Medulla oblongata (tissue), 1 donor: ENCODE results near the gene CSRP3.
A peak's percentile ranks its signal among the peaks of the same experiment; 100 is the strongest.

Source experiments
- DNase-seq: peaks from one replicate; pipeline ENCODE4 v3.0.0-alpha.2; 2015; ENCODE audit errors: extremely low spot score

CSRP3 gene

DNA sequence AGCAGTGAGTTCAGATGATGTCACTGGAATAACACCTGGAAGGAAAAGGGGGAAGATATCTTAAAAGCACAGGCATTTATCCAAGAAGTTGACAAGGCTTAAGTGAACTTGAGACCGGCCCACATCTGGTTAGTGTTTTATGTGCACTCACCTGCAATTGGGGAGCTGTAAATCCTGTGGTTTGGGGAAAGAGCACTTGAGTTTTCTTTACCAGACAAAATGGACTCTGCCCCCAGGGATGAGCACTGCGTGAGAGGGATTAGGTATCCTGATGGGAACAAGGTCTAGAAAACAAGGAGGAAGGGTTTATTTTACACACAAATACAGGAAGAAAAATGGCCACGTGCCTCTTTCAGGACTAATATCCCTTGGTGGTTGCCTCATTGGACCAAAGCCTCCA, 23.8 kb upstream of the CSRP3 start:
- DNase-seq = no peak

DNA sequence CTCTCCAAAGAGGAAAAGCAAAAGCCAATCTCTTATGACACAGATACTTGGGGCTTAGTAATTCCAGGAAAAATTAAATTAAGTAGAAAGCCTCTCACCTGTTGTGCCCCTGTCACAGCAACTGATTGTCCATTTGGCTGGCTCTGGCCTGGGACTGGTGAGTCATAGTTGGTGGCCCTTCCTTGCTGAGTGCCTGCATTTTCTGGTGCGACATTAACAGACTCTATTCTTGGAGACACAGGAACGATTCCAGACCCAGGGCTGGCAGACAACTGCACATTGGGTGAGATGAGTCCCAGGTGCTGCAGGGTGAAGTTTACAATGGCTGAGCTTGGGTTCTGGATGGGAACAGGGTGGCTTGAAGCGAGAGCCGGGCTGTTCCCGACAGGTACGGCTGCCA, 23.3 kb upstream of the CSRP3 start:
- no peak for DNase-seq

DNA sequence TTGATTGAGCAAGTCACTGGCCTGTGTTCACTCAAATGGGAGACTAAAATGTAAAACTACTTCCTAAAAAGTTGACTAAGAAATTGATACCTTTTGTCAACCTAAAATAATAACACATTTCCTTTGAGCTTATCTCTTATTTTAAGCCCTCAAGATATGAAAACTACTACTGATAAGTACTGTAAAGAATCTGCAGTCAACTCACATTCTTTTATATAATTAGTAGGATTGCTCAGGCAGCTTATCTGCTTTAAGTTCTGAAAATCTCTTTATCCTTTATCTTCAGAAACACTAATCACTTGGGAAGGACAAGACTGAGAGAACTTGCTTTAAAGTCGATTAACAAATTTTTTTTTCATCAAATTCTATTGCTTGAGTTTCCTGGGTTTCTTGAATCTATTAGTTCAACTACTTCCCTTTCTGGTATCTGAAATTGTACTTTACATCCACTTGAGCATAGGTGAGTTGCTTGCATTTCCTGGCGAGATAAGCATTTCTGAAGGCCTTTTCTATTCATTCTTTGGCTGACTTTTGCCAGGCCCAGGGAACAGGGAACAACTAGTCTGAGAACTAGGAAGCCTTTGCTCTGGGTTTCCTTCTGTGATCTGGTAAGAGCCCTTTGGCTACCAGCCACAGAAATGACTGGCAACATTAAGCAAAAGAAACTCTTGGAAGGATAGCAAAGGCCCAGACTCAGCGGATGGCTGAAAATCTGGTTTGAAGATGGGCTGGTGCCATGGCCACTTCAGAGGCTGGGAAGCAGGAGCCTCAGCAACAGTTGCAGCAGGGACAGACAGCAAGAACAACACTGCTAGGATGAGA, 19.3 kb upstream of the CSRP3 start:
- DNase-seq = peak; percentile 36

DNA sequence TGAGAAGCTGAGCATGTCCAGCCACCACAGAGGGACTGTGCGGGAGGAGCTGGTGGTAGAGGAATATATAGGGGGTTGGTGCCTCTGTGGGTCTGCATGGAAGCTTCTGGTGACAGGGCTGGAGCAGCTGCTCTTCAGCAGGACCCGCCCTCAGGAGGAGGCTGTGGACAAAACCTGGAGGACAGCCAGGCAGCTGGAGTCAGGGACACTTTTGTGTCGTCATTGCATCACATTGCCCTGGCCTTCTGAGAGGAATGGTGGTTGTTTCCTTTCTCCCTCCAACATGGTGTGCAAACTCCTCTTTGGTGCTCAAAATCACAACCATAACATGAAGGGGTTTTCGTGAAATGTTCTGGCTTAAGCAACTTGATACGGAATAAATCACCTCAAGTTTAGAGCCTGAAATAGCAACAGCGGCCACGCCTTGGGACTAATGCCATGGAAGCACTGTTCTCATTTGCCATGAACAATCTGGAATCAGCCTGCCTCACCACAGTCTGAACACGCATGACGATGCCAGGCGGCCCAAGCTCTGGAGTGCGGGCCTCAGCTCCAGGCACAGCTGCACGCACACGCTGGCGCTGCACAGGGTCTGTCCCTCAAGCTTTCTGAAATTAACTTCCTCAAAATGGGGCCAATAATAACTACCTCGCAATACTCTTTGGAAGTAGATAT, 17.1 kb upstream of the CSRP3 start:
- peak; percentile 49 for DNase-seq

DNA sequence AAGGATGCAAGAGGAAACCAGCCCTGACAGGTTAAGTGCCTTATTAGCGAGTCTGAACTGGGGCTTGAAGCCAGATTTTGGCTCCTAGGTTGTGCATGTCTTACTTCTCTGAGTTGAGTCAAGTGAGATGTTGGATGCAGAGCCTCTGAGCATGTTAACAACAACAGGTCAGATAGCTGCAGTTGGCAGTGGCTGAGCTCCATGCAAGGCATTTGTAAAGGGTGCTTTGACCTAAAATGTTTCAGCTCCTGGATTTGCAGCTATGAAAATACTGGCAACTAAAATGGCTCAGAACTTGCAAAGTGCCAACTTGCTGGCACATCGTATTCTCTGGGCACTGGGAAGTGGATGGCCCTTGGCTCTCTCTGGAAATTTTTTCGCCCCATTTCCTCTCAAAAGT, 16.4 kb upstream of the CSRP3 start:
- DNase-seq = peak; percentile 66

DNA sequence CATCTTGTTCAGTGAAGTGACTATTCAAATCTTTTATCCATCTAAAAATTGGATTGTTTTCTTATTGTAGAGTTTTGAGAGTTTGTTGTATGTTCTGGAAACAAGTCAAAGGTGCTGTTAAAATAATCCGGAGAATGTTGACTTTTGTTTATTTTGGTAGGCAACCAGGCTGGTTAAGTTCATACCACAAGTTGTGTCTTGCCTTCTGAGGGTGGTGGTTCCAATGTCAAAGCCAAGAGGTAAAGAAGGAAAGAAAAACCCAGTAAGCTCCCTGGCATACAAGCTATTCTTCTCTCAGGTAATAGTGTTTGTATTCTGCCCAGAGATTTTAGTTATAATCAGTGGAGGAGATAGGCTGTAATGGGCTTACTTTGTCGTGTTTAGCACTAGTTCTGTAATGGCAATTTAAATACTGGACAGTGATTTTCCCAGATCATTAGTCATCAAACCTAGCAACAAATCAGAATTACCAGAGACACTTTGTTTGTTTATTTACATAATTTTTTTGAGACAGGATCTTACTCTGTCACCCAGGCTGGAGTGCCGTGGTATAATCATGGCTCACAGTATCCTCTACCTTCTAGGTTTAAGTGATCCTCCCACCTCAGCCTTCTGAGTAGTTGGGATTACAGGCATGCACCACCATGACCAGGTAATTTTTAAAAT, 15.1 kb upstream of the CSRP3 start:
- no peak for DNase-seq

DNA sequence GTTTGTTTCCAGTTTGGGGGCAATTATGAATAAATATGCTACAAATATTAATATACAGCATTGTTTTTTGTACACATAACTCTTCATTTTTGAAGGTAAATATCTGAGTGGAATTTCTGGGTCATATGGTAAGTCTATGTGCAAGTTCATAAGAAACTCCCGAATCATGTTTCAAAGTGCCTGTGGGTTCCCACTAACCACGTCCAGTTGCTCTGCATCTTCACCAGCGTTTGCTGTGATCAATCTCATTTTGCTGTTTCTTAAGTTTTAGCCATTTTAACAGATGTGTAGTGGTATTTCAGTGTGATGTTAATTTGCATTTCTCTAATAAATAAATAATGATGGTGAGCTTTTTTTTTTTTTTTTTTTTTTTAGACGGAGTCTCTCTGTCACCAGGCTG, 14.2 kb upstream of the CSRP3 start:
- DNase-seq = no peak

DNA sequence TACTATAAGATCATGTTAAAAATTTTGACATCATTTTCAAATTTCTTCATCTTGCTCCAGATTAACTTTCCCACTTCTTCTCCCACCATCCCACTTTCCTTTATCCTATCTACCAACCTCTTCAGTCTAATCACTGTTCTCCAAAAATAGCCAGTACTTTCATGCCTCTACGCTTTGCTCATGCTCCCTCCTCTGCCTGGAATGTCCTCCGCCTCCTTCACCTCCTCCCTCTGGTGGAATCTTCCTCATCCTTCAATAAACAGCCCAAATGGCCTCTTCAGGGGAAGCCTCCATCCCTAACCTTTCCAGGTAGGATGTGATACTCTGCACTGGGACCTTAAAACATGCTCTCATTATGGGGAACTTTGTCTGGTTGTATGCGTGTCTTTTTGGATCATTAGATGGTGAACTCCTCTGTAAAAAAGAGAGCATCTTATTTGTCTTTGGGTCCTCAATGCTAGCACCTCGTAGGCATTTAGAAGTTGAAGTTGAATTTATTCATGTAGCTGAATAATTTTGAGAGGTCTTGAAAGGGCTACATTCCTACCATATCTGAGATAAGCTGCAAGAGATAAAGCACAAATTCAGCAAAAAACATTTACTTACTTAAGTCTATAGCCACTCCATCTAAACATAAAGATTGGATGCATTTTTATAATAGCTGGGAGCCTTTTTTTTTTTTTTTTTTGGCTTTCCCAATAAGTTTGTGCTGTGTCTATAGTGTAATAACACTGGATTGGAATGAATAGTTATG, 8.0 kb upstream of the CSRP3 start:
- no peak for DNase-seq

DNA sequence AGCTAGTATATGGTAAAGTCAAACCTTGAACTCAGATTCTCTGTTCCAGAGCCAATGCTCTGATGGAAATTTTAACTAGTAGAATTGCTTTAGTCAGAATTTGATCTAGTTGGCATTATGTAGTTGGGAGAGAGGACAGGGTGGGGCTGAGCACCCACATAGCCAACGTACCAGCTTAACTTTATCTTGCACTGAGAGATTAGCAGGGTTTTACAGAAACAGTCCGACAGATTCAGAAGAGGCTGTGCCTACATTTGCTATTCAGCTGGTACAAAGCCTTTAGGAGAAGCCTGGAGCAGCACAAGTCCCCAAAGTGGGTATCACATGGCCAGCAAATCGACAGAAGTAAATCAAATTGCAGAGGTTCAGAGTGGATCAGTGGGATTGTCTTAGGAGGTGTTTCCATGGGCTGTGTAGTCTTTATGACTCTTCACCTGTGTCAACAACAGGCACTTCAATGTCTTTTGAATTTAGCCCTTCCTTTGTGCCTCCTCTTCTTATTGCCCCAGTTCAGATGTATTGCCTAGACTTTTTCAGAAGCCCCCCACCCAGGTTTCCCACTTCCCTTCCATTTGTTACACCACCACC, 7.3 kb upstream of the CSRP3 start:
- no peak for DNase-seq

DNA sequence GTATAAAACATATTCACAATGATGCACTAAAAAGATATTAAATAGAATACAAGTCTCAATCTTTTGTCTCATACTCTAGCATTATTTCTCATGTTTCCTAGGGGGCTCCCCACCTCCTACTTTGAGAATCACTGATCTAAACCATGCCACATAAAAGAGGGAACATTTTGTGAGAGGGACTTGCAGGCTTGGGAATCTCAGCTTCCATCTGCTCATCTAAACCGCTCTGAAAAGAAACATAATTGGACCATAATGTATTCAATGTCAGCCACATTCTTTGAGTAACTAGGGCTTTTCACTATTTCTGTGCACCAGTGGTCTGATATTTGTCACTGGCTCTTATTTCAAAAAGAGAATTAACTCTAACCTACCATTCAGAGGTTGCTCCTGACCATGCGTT, 6.4 kb upstream of the CSRP3 start:
- no peak for DNase-seq

DNA sequence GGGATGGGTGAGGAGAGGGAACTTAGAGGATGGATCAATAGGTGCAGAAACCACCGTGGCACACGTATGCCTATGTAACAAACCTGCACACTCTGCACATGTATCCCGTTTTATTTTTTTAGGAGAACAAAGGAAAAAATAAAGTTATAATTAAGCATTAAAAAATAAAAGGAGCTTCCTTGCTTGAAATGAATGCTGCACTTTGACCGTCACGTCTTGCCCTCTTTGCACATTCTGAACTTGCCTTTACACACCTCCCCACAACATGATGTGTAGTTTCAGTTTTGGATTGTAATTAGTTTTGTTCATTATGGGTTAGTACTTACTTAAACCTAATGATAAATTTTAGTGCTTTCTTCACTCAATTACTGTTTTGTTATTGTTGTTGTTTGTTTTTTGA, 3.1 kb upstream of the CSRP3 start:
- DNase-seq = no peak

DNA sequence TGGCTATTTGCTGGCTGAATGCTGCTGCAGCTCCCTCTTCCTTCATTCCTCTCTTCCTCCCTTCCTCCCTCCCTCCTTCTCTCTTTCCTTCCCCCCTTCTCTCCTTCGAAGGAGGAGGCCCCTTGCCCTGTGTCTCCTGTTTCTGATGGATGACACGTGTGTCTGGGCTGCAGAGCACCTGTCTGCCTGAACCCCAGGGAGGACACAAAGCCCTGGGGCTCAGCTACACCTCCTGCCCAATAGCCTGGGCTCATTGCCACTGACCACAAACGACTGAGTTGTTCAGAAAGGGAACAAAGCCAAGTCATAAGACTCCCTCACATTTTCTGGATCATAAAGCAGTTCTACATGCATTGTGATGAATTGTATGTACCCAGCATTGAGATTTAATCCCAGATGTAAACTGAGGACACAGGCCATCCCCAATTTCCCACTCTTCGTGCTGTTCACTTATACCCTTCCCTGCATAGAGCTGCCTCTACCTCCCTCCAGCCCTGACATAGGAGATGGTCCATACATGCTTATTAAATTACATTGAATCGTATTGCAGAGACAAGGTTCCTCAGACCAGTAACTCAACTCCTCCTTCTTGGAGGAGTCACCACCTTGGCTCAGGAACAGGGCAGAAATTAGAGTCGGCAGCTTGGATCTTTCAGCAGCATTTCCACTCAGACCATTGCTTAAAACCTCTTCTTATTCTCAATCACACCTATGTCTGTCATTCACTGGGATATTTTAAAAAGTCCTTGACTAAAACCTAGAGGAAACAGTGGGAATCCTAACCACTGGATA, 1.2 kb downstream of the CSRP3 start:
- DNase-seq = no peak

DNA sequence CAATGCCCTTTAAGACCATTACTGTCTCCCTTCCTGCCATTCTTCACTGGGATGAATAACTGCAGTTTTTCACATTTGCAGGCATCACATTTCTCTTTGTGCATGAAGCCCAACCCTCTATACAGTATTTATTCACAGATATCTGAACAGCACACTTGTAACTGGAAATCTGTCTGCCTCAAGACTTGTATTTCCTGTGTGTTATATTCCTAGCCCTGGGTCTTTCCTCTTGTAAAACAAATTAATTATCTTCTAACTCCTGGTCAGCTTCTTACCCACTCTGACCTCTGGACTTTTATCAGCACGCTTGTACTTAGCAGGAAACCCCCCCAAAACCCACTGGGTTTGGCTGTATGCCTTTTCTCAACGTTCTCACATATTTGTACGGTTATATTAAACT, 2.0 kb downstream of the CSRP3 start:
- no peak for DNase-seq

DNA sequence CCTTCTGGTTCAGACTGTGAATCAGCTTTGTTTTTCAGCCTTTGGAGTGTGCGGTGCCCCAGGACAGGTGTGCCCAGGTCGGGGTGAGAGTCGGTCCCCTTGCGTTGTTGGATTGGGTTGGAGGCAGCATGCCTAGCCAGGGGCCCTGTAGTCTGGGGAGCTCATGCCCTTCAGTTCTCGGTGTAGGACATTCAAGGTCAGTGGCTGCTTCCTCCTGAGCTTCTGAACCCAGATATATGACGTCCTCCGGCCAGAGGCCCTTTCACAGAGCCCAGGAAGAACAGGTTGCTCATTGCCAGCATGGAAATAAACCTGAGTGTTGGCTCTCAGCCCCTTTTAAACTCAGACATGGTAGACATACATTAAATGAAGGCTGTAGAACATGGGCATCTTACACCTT, 2.7 kb downstream of the CSRP3 start:
- no peak for DNase-seq

DNA sequence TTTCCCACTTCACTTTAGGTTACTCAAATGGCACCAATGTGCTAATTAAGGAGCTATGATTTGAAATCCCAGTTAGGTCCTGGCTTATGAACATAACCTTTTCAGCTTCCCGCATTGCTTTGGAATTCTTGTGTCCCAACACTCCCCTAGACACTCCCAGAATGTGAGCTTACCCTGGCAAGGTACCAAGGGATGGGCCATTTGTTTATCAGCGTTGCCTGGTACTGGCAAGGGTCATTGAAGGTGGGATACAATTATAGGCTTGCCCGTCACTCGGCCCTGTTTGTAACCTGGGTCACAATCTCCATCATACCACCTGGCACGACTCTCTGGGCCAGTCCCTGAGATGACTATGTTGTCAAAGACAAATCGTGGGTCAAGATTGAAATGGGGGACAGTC, 5.4 kb downstream of the CSRP3 start:
- DNase-seq = no peak

DNA sequence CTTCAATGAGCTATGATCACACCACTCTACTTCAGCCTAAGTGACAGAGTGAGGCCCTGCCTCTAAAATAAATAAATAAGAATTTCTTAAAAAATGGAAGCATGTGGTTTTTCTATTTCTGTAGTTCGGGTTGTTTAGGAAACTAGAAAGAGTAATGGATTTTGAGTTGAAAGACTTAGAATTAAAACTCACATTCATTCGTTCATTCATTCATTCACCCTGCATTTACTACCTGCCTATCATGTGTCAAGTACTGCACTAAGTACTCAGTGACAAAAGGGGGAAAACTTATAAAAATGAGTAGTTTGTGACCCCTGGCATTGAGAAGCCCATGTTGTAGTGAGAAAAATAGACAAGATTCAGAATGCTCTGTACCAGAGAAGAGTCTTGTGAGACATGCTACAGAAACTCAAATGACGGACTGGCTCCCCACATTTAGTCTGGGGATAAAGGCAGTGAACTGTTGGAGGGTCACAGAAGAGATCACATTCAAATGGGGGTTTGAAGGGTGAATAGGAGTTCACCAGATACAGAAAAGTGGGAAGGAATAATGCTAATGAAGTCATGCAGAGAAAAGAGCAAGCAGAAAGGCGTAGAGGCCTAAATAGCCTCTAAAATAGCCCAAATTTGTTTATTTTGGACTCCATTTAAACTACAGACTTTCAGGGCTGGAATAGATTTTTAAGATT, 7.0 kb downstream of the CSRP3 start:
- DNase-seq = no peak

DNA sequence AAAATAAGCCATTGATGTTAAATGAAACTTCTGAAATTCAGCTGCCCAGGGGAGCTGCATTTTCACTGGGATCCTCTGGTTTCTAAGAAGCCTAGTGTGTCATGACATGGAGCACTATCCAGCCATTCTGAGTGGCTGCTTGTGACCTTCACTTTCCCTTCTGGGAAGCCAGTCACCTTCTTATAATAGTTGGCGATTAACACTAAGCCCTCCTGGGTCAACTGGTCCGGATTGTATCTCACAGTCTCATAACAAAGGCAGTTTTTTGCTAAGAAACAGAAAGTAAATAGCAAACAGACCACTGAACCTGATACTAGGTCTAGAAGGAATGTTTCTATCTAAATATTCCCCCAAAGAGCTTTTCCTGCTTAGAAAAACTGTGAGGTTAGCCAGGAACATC, 7.9 kb downstream of the CSRP3 start:
- DNase-seq = no peak

DNA sequence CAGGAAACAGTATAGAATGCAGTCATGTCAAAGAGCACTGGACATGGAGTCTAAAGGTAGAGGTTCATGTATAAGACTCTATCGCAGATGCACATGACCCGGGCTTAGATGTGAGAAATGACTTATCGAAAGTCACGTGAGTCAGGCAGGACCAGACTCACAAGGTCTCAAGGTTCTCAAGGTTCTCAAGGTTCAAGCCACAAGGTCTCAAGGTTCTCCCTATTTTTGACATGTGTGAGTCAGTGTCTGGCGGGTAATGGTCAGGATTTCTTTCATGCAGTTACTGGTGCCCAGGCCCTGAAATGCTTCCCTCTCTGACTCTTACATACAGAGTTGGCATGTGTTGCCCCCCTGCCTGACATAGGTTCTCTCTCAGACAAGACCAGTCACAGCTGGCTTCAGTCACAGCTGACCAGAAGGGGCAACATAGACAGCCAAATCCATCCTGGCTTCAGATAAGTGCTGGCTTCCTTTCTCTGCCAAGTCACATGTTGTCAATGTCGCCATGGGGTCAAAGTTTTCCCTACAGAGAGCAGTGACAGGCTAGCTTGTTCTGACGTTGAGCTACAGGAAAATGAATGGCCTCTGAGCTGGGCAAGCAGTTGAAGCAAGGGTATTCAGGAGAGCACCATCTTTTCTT, 10.1 kb downstream of the CSRP3 start:
- no peak for DNase-seq

DNA sequence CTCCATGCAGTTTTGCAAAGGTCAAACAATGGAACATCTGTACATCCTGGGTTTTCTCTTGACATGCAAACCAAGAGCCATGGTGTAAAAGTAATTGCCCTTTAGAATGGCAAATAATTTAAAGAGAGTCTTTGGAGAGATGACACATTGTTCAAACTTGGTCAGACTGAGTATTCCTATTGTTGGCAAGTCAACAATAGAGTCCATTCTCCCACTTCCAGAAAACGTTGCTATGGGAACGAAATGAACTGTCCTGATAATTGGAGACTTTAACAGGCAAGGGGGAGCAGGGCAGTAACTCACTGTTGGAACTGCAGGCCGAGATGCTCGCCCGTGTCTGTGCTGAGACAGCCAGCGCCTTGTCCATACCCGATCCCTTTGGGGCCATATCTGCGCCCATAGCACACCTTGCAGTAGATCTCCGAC, 13.9 kb downstream of the CSRP3 start:
- DNase-seq = peak; percentile 85
